Heart right ventricle (tissue), 16 donors: Measurements from ENCODE around the gene ATG16L1. TPM values are rescaled to one million over a fixed set of nuclear protein-coding genes. Genes with fewer than 3 reads are reported as not detected.
A peak's percentile ranks its signal among the peaks of the same experiment; 100 is the strongest.

Experiments used
- ATAC-seq, 8 donors: fragments of 200-7000 bp; cut with Tn5 transposase; one replicate each; pipeline ENCODE4 v1.9.1; 2020; ENCODE audit warnings: mild to moderate bottlenecking in 8 of 8, moderate library complexity in 8 of 8, moderate number of reproducible peaks in 1 of 8
- DNase-seq, 2 donors: peaks; one replicate each; pipeline ENCODE4 v3.0.0-alpha.2; 2020
- H3K27ac ChIP-seq, 10 donors: fragments of 200-600 bp; sonication (generic) in 2 of 10; one replicate each; pipeline versions ENCODE4 v1.5.0 to v1.8.0; 2020 to 2022; ENCODE audit warnings: mild to moderate bottlenecking in 3 of 10
- H3K27me3 ChIP-seq, 7 donors: fragments of 200-600 bp; one replicate each; pipeline ENCODE4 v1.8.0; 2021 to 2022; ENCODE audit warnings: mild to moderate bottlenecking in 2 of 7
- H3K36me3 ChIP-seq, 9 donors: fragments of 200-600 bp; sonication (generic) in 1 of 9; one replicate each; pipeline versions ENCODE4 v1.5.0 to v1.8.0; 2020 to 2022; ENCODE audit warnings: mild to moderate bottlenecking in 2 of 9
- H3K4me1 ChIP-seq, 9 donors: fragments of 200-600 bp; sonication (generic) in 1 of 9; one replicate each; pipeline versions ENCODE4 v1.5.0 to v1.8.0; 2020 to 2022; ENCODE audit warnings: mild to moderate bottlenecking in 4 of 9
- H3K4me3 ChIP-seq, 10 donors: fragments of 200-600 bp; sonication (generic) in 2 of 10; one replicate each; pipeline versions ENCODE4 v1.5.0 to v1.8.0; 2020 to 2022; ENCODE audit warnings: mild to moderate bottlenecking in 7 of 10, moderate library complexity in 2 of 10
- H3K9me3 ChIP-seq, 11 donors: fragments of 200-600 bp in 10 of 11; sonication (generic) in 2 of 11; one replicate each; pipeline versions ENCODE4 v1.5.0 to v1.8.0; 2013 to 2022; ENCODE audit warnings: mild to moderate bottlenecking in 2 of 11, control low read depth in 1 of 11, moderate library complexity in 1 of 11
- CTCF ChIP-seq, 9 donors: fragments of 200-600 bp; sonication (generic) in 2 of 9; IDR thresholded peaks; one replicate each; pipeline versions ENCODE4 v1.5.0 to v1.8.0; 2021 to 2022; ENCODE audit warnings: antibody characterized with exemption in 9 of 9, mild to moderate bottlenecking in 5 of 9, moderate library complexity in 1 of 9
- WGBS, 2 donors: extraction: QIAGEN DNeasy Blood & Tissue Kit; methylation state at CpG; one replicate each; pipeline ENCODE4 v1.1.7; 2013; ENCODE audit warnings: inconsistent platforms in 1 of 2; 5-methylcytosine and 5-hydroxymethylcytosine counted together
- intact Hi-C, 10 donors: fragments of 100-400 bp; cut with DNase I; formaldehyde crosslinking; loops; one replicate each; pipeline versions ENCODE4 v1.11.1 to v1.14.2; 2022
- polyA plus RNA-seq, 2 donors: library from polyadenylated mRNA; stranded (reverse); fragments of 200-250 nt; gene quantifications; one replicate each; pipeline ENCODE4 v1.2.3, GENCODE V29; 2013
- total RNA-seq, 10 donors: library from RNA; stranded (reverse); fragmentation: NEBNext Ultra II Directional in 3 of 10; extraction: Animal tissue kit (Norgen Biotek cat#: 25700) in 3 of 10; gene quantifications; one replicate each; pipeline versions ENCODE4 v1.2.1 to v1.2.4, GENCODE V29; 2021 to 2023
- donor health status: Arrhythmogenic right ventricular cardiomyopathy.
- donor health status: ischemic (EF 13 %, LVEDD 7.1; RV severe dilation, severe dysfunction).
- donor health status: healthy with polysubstance abuse.
- donor health status: DM: no; HTN: yes; CAD: no.
- donor health status: DM: no; HTN: no; CAD: no.
- donor health status: ischemic (EF 25% LVEDD 6.9; RV normal size, moderate dysfunction).
- donor health status: ischemic (EF 25% LVEDD 5.7; RV mildly dilated, moderate dysfunction).
- donor health status: healthy.
- donor health status: DM: yes; HTN: yes; CAD: no.
- donor health status: Ischemic cardiomyopathy.
- donor health status: ischemic (EF 35%, LVEDD 5.7; RV mildly dilated, moderate dysfunction).
- donor health status: nonischemic (EF 11% LVEDD 7.7; RV severe dilation, severe dysfunction).
- donor health status: DM: yes; HTN: yes; CAD: no.
- donor health status: PGD.
- donor health status: ischemic (EF 29% LVEDD 5.4; RV normal size, mild dysfunction).
- donor health status: nonischemic (EF 23%, LVEDD 6.1; RV moderate dilation, normal function).

ATG16L1 gene
- total and polyA plus RNA-seq, 12 donors, result 7.4 to 19.2 (median 15.5) TPM

DNA sequence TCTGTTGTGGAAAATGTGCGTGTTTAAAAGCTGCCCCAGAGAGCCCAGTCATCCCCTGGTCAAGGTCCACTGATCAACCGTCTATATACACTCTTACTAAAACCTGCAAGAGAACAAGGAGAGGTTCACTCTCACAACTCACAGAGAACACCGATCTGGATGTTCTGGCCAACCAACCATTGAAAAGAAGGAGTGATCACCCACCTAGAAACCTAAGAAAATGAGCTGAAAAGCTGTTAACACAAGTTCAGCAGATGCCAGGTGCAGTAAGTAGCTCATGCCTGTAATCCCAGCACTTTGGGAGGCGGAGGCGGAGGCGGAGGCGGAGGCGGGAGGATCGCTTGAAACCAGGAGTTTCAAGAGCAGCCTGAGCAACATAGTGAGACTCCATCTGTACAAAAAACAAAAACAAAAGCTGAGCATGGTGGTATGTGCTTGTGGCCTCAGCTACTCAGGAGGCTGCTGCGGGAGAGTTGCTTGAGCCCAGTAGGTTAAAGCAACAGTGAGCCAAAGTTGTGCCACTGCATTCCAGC is 14.5 kb downstream of the ATG16L1 start:
- H3K27ac ChIP-seq, result no peak overlapping the region
- no peaks in the 10 kb centered on the region for H3K9me3 ChIP-seq
- peaks cover 6 to 100% (median 57%) of the 10 kb centered on the region in 9 donors for H3K36me3 ChIP-seq
- H3K4me3 ChIP-seq, result no peak overlapping the region
- DNase-seq (no peak), ATAC-seq (no peak)
- no peak for TF ChIP-seq CTCF (IDR thresholded peaks at IDR 0.05)
- intact Hi-C loops, result no loop called here
- 96 to 97% methylated on average over 10 of the region's 10 CpGs for WGBS, 2 donors
- no peaks in the 10 kb centered on the region for H3K27me3 ChIP-seq
- H3K4me1 ChIP-seq, result peaks cover 0 to 11% (median 0%) of the 10 kb centered on the region in 9 donors

DNA sequence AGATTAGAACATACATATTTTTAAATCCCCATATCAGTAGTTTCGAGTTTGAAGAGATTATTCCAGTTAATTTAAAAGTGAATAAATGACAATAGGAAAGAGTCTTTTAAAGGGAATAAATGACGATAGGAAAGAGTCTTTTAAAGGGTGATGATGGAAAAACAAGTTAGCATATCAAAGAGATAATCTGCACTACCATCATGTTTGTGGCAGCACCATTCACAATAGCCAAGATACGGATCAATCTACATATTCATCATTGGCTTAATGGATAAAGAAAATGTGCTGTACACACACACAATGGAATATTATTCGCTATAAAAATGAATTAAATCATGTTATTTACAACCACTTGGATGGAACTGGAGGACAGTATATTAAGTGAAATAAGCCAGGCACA is 15.0 kb downstream of the ATG16L1 start:
- Histone ChIP-seq H3K27me3 (no peaks in the 10 kb centered on the region), H3K27ac (peak overlapping the region in 1 of 10 donors; percentile 41), H3K9me3 (no peaks in the 10 kb centered on the region), H3K4me3 (no peak overlapping the region), H3K36me3 (peaks cover 6 to 100% (median 58%) of the 10 kb centered on the region in 9 donors), H3K4me1 (peaks cover 0 to 11% (median 0%) of the 10 kb centered on the region in 9 donors)
- WGBS, 2 donors, result 93 to 95% methylated on average over 4 of the region's 4 CpGs
- ATAC-seq (no peak), DNase-seq (no peak)
- intact Hi-C loops, result no loop called here
- no peak for TF ChIP-seq CTCF (IDR thresholded peaks at IDR 0.05)

- intact Hi-C loops, result no loop called here
- Histone ChIP-seq H3K36me3 (peaks cover 6 to 100% (median 59%) of the 10 kb centered on the region in 9 donors), H3K27ac (peak overlapping the region in 1 of 10 donors; percentile 69), H3K4me3 (no peak overlapping the region), H3K27me3 (no peaks in the 10 kb centered on the region), H3K9me3 (no peaks in the 10 kb centered on the region), H3K4me1 (peaks cover 0 to 10% (median 0%) of the 10 kb centered on the region in 9 donors)
- ATAC-seq, result peak in 5 of 8 donors; percentile 41 to 65 (median 48)
- no peak for DNase-seq
- no peak for TF ChIP-seq CTCF (IDR thresholded peaks at IDR 0.05)
- 90 to 94% methylated on average over 6 of the region's 6 CpGs for WGBS, 2 donors
Observed at GRCh38 chr2:233267516-233268245, 16.2 kb downstream of the ATG16L1 start.

DNA sequence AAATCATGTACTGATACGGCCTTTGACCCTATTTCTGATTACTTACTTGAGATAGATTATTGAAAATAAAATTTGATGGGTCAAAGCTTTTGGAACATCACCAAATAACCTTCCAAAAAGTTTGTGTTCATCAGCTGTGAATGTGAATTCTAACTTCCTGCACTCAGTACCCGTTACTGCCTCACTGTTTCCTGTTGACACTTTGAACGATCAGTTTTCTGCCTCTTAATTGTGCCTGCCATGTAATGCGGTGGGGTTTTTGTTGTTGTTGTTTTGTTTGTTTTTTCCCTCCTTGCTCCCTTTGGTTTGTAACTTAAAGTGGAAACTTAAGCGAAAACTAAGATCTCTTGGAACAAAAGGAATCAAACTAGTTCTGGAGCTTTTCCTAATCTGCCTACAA is 18.9 kb downstream of the ATG16L1 start:
- Histone ChIP-seq H3K9me3 (no peaks in the 10 kb centered on the region), H3K27ac (peak overlapping the region in 1 of 10 donors; percentile 69), H3K4me1 (peaks cover 0 to 9% (median 0%) of the 10 kb centered on the region in 9 donors), H3K27me3 (no peaks in the 10 kb centered on the region), H3K36me3 (peaks cover 6 to 100% (median 59%) of the 10 kb centered on the region in 9 donors), H3K4me3 (no peak overlapping the region)
- intact Hi-C loops, result no loop called here
- WGBS, 2 donors, result 71 to 77% methylated on average over 5 of the region's 5 CpGs
- TF ChIP-seq CTCF (IDR thresholded peaks at IDR 0.05), result no peak
- ATAC-seq (no peak), DNase-seq (no peak)
